Karpas-422 (cell line): ENCODE results near the gene MCC. TPM values are rescaled to one million over a fixed set of nuclear protein-coding genes. Genes with fewer than 3 reads are reported as not detected.
A peak's percentile ranks its signal among the peaks of the same experiment; 100 is the strongest.

Experiments
- DNase-seq: peaks from one replicate; pipeline ENCODE4 v3.0.0-alpha.2; 2015
- H2AFZ ChIP-seq: fragments of 200-600 bp; sonication (generic); 2 replicates; pipeline ENCODE4 v1.6.1; 2014; ENCODE audit warnings: antibody characterized with exemption, low read length, mixed read lengths
- H3K27ac ChIP-seq: fragments of 200-600 bp; sonication (generic); 2 replicates; pipeline ENCODE4 v1.5.1; 2014; ENCODE audit warnings: mild to moderate bottlenecking, low read length, moderate library complexity
- H3K27me3 ChIP-seq: fragments of 200-600 bp; sonication (generic); 2 replicates; pipeline ENCODE4 v1.6.1; 2014; ENCODE audit warnings: low read length, mixed read lengths
- H3K36me3 ChIP-seq: fragments of 200-600 bp; sonication (generic); 2 replicates; pipeline ENCODE4 v1.6.1; 2014; ENCODE audit warnings: low read length, mixed read lengths; ENCODE audit not compliant: insufficient read depth
- H3K4me1 ChIP-seq: fragments of 200-600 bp; sonication (generic); 2 replicates; pipeline ENCODE4 v1.6.1; 2014; ENCODE audit warnings: mild to moderate bottlenecking, low read length, mixed read lengths
- H3K4me2 ChIP-seq: fragments of 200-600 bp; sonication (generic); 2 replicates; pipeline ENCODE4 v1.6.1; 2014; ENCODE audit warnings: low read length, low read depth, mild to moderate bottlenecking; ENCODE audit not compliant: poor library complexity, severe bottlenecking
- H3K4me3 ChIP-seq: fragments of 200-600 bp; sonication (generic); 2 replicates; pipeline ENCODE4 v1.5.1; 2014; ENCODE audit warnings: mild to moderate bottlenecking, antibody characterized with exemption, low read length, mixed read lengths
- H3K79me2 ChIP-seq: fragments of 200-600 bp; sonication (generic); 2 replicates; pipeline ENCODE4 v1.6.1; 2014; ENCODE audit warnings: mild to moderate bottlenecking, low read length, mixed read lengths
- H3K9ac ChIP-seq: fragments of 200-600 bp; sonication (generic); 2 replicates; pipeline ENCODE4 v1.6.0; 2014; ENCODE audit warnings: low read length
- H3K9me2 ChIP-seq: fragments of 200-600 bp; sonication (generic), shearing (Covaris generic); replicated peaks from 2 replicates; pipeline ENCODE4 v1.6.0; 2014; ENCODE audit warnings: mild to moderate bottlenecking, low read length, moderate library complexity; ENCODE audit not compliant: insufficient read depth
- H3K9me3 ChIP-seq: fragments of 300-700, 200-600 bp; sonication (generic); 2 replicates; pipeline ENCODE4 v1.6.1; 2014; ENCODE audit warnings: low read length, mixed read lengths
- H4K20me1 ChIP-seq: fragments of 200-600 bp; sonication (generic); 2 replicates; pipeline ENCODE4 v1.6.1; 2014; ENCODE audit warnings: mild to moderate bottlenecking, antibody characterized with exemption, low read length, low read depth; ENCODE audit not compliant: insufficient read depth
- total RNA-seq: library from RNA; depleted of rRNA; stranded (reverse); fragments of >200 nt; shearing (Covaris generic); gene quantifications from 2 replicates; pipeline ENCODE4 v1.2.3, GENCODE V29; 2014; ENCODE audit warnings: low replicate concordance

The MCC gene
- total RNA-seq, 1 experiment from 2014 or later = 5.5 TPM

DNA sequence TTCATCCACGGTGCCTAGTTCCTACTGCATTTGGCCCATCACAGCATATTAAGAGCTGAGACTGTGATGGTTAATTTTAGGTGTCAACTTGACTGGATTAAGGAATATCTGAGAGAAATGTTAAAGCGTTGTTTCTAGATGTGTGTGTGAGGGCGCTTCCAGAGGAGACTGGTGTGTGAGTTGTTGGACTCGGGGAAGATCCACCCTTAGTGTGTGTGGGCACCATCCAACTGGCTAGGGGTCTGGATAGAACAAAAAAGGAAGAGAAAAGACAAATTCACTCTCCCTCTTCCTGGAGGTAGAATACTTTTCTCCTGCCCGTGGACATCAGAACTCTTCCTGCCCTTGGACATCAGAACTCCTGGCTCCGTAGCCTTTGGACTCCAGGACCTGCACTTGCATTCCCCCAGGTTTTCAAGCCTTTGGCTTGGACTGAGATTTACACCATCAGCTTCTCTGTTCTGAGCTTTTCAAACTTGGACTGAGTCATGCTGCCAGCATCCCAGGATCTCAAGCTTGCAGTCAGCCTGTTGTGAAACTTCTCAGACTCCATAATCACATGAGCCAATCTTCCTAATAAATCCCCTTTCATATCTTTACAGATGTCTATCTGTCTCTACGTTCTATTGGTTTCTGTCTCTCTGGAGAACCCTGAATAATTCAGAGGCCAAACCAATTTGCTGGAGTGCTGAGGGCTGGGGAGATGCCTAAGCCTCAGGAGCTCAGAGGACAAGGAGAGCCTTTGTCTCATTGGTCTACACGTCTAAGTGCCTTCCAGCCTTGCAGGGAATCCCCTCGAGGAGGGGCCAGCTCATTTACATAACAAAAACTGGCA, 347.2 kb downstream of the MCC start:
- peak overlapping the region; percentile 6; the same call in 1 of the 2 replicates for H2AFZ ChIP-seq
- no peak for DNase-seq
- H3K4me1 ChIP-seq = peaks cover 27% of the 10 kb centered on the region
- H3K79me2 ChIP-seq = no peaks in the 10 kb centered on the region
- H3K27ac ChIP-seq = no peak overlapping the region
- no peaks in the 10 kb centered on the region for H3K27me3 ChIP-seq
- no peak overlapping the region for H3K9ac ChIP-seq
- H3K9me2 ChIP-seq = no peaks in the 10 kb centered on the region
- peak overlapping the region; percentile 5; the same call in 1 of the 2 replicates for H3K4me3 ChIP-seq
- H3K9me3 ChIP-seq = no peaks in the 10 kb centered on the region
- no peaks in the 10 kb centered on the region for H3K36me3 ChIP-seq
- peak overlapping the region; percentile 29 for H3K4me2 ChIP-seq
- H4K20me1 ChIP-seq = no peaks in the 10 kb centered on the region

DNA sequence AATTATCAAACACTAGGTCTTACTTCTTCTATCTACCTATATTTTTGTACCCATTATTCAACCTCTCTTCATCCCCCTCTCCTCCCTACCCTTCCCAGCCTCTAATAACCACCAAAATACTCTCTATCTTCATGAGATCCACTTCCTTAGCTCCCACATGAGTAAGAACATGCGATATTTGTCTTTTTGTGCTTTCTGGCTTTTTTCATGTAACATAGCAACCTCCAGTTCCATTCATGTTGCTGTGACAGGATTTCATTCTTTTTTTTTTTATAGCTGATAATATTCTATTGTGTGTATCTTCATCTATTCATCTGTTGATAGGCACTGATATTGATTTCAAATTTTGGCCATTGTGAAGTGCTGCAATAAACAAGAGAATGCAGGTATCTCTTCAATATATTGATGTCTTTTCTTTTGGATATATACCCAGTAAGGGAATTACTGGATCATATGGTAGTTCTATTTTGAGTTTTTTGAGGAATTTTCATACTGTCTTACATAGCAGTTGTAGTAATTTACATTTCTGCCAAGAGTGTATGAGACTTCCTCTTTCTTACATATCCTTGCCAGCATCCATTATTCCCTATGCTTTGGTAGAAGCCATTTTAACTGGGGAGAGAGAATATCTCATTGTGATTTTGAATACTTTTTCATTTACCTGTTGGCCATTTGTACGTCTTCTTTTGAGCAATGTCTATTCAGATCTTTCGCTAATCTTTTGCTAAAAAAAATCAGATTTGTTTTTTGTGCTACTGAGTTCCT, 354.9 kb downstream of the MCC start:
- Histone ChIP-seq H3K9me3 (no peaks in the 10 kb centered on the region), H3K4me1 (peaks cover 14% of the 10 kb centered on the region), H3K27me3 (no peaks in the 10 kb centered on the region), H3K79me2 (no peaks in the 10 kb centered on the region), H3K4me3 (no peak overlapping the region), H4K20me1 (no peaks in the 10 kb centered on the region), H3K27ac (no peak overlapping the region), H3K9ac (no peak overlapping the region), H2AFZ (no peak overlapping the region), H3K4me2 (no peak overlapping the region), H3K36me3 (no peaks in the 10 kb centered on the region), H3K9me2 (no peaks in the 10 kb centered on the region)
- DNase-seq = no peak

DNA sequence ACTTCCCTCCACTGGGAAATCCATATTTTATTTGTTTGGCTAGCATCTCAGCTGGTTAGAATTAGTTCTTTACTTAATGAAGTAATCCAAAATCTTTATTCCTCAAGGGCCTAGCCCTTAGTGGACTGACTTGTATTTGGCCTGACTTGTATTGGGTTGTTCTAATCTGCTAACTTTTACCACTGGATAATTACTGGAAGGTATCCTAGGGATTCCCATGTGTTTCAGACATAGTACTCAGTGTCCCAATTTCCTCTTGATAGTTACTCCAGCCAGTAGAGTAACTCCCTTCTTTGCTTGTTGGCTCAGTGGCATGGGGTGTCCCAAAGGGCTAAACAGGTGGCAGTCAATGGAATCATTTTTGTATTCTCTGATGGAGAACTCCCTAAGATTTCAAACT, 355.7 kb downstream of the MCC start:
- DNase-seq = no peak
- Histone ChIP-seq H3K79me2 (no peaks in the 10 kb centered on the region), H4K20me1 (no peaks in the 10 kb centered on the region), H3K9me3 (no peaks in the 10 kb centered on the region), H3K36me3 (no peaks in the 10 kb centered on the region), H3K27ac (no peak overlapping the region), H3K27me3 (no peaks in the 10 kb centered on the region), H3K9me2 (no peaks in the 10 kb centered on the region), H3K4me3 (no peak overlapping the region), H3K4me2 (no peak overlapping the region), H2AFZ (no peak overlapping the region), H3K9ac (no peak overlapping the region), H3K4me1 (peaks cover 14% of the 10 kb centered on the region)

DNA sequence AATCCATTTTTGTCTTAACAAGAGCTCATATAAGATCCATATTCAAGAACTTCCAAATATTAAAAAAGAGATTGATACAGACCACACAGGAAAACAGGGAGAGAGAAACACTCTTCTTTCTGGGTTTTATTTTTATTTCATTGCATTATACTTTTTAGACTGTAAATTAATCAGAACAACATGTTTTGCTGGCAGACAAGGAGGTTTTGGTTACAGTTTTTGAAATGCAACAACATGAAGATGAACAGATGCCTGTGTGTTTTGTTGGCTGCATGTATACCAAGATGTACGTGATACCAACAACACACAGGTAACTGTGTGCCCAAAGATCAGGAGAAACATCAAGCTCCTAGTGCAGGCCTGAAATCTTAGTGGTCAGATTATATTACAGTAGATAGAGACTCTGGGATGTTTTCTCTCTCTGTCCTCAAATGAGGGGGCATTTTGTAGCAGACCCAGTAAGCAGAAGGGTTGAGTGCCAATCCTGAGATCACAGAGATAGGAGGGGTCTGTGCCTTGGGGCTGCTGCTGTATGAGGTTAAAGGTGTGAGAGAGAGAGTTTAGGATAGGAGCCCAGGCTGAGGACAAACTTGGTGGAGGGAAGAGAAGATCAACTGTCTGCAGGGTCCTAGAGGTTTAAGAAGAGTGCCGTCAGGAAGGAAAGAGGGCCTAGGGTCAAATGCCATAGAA, 359.5 kb downstream of the MCC start:
- H3K9me2 ChIP-seq = no peaks in the 10 kb centered on the region
- no peak overlapping the region for H3K4me3 ChIP-seq
- H3K79me2 ChIP-seq = no peaks in the 10 kb centered on the region
- H3K27me3 ChIP-seq = no peaks in the 10 kb centered on the region; the same call in 1 of the 2 replicates
- H3K4me2 ChIP-seq = no peak overlapping the region
- no peak for DNase-seq
- no peaks in the 10 kb centered on the region for H3K9me3 ChIP-seq
- H3K36me3 ChIP-seq = no peaks in the 10 kb centered on the region
- peaks cover 21% of the 10 kb centered on the region for H3K4me1 ChIP-seq
- no peak overlapping the region for H2AFZ ChIP-seq
- no peak overlapping the region for H3K27ac ChIP-seq
- H4K20me1 ChIP-seq = no peaks in the 10 kb centered on the region
- no peak overlapping the region for H3K9ac ChIP-seq

DNA sequence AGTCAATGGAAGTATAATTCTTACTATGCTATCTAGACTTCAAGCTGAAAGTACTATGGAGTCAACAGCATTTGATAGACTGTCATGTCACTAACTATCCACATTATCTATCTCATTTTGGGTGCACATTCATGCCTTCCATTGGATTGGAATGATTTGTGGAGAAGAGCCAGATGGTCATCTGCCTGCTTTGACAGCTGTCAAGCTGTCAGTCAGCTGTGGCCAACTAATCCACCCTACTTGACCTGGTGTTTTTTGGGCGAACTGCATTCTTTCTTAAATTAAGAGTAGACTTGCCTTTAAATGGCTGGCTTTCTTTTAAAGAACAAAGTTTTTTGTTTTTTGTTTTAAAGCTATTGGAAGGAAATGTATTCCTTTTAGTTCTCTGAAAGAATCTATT, 360.2 kb downstream of the MCC start:
- Histone ChIP-seq H3K4me2 (no peak overlapping the region), H3K9me3 (no peaks in the 10 kb centered on the region), H3K27ac (no peak overlapping the region), H3K79me2 (no peaks in the 10 kb centered on the region), H2AFZ (no peak overlapping the region), H4K20me1 (no peaks in the 10 kb centered on the region), H3K9me2 (no peaks in the 10 kb centered on the region), H3K27me3 (no peaks in the 10 kb centered on the region; the same call in 1 of the 2 replicates), H3K9ac (no peak overlapping the region), H3K4me1 (peaks cover 21% of the 10 kb centered on the region), H3K36me3 (no peaks in the 10 kb centered on the region), H3K4me3 (no peak overlapping the region)
- DNase-seq = no peak

DNA sequence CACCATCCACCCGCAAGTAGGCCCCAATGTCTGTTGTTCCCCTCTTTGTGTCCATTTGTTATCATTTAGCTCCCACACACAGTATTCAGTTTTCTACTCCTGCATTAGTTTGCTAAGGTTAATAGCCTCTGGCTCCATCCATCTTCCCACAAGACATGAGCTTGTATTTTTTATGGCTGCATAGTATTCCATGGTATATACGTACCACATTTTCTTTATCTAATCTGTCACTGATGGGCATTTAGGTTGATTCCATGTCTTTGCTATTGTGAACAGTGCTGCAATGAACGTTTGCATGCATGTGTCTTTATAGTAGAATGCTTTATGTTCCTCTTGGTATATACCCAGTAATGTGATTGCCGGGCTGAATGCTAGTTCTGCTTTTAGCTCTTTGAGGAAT, 361.2 kb downstream of the MCC start:
- DNase-seq = no peak
- no peaks in the 10 kb centered on the region for H3K9me2 ChIP-seq
- H3K9ac ChIP-seq = no peak overlapping the region

DNA sequence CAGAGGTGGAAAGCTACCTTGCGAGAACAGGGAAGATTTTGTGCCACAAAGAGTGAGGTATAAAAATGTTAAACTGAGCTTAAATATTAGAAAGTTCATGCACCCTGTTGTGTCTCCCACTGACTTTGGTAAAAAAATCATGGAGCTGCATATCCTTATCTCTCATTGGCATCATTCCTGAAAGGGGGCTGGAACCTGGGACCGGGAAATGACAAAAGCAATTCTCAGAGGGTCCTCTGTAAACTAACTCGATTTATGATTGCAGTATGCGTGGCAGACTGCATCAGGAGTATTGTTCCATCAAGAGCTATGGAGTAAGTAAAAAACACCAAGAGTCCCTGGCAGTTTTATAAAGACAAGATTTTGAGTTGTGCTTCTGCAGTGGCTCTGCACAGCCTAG, 362.9 kb downstream of the MCC start:
- no peak overlapping the region for H3K4me2 ChIP-seq
- H3K27ac ChIP-seq = no peak overlapping the region
- H3K9me3 ChIP-seq = no peaks in the 10 kb centered on the region
- no peak overlapping the region for H2AFZ ChIP-seq
- no peak overlapping the region for H3K9ac ChIP-seq
- no peaks in the 10 kb centered on the region for H4K20me1 ChIP-seq
- H3K27me3 ChIP-seq = no peaks in the 10 kb centered on the region; the same call in 1 of the 2 replicates
- H3K4me1 ChIP-seq = peaks cover 48% of the 10 kb centered on the region
- H3K4me3 ChIP-seq = no peak overlapping the region
- H3K79me2 ChIP-seq = no peaks in the 10 kb centered on the region
- no peaks in the 10 kb centered on the region for H3K36me3 ChIP-seq
- no peaks in the 10 kb centered on the region for H3K9me2 ChIP-seq
- no peak for DNase-seq

More for the DNA sequence above, 361.2 kb downstream of the MCC start:
- H3K9me3 ChIP-seq = no peaks in the 10 kb centered on the region
- H3K4me3 ChIP-seq = no peak overlapping the region
- no peaks in the 10 kb centered on the region; the same call in 1 of the 2 replicates for H3K27me3 ChIP-seq
- H3K79me2 ChIP-seq = no peaks in the 10 kb centered on the region
- no peak overlapping the region for H2AFZ ChIP-seq
- no peaks in the 10 kb centered on the region for H3K36me3 ChIP-seq
- H3K4me2 ChIP-seq = no peak overlapping the region
- H3K4me1 ChIP-seq = peaks cover 31% of the 10 kb centered on the region
- no peaks in the 10 kb centered on the region for H4K20me1 ChIP-seq
- H3K27ac ChIP-seq = no peak overlapping the region

DNA sequence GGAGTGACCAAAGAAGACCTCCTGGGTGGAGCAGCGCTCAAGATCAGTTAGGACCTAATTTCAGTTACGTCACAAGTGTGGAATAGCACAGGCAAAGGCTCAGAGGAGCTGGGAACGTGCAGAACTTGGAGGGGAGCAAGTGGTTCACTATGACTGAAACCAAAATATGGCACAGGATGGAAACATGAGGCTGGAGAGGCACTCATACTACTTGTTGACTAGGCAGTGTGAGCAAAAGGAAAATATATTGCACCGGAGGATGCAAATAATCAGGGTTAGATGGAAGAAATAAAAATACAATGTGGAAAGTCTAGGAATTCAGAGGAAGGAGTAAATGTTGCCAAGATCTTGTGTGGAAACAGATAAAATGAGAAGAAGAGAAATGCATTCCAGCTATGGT, 363.3 kb downstream of the MCC start:
- Histone ChIP-seq H3K4me1 (peaks cover 52% of the 10 kb centered on the region), H4K20me1 (no peaks in the 10 kb centered on the region), H3K79me2 (no peaks in the 10 kb centered on the region), H3K9ac (no peak overlapping the region), H3K27ac (no peak overlapping the region), H3K4me2 (peak overlapping the region; percentile 20), H3K9me2 (no peaks in the 10 kb centered on the region), H3K36me3 (no peaks in the 10 kb centered on the region), H3K4me3 (no peak overlapping the region), H3K27me3 (no peaks in the 10 kb centered on the region; the same call in 1 of the 2 replicates), H2AFZ (no peak overlapping the region), H3K9me3 (no peaks in the 10 kb centered on the region)
- no peak for DNase-seq
